DMS153 (cell line): ENCODE data around the gene GPATCH2.
"Not testable (repeated sequence)": the region's sequence is repeated elsewhere in the genome, so short reads cannot be mapped to it uniquely, and the experiment has no call there.

Experiments
- DNase-seq: peaks from one replicate; lab custom pipeline; 2025; lab: John Stamatoyannopoulos, UW

Gene GPATCH2

GRCh38 chr1:217630711-217631591 lies at the start of gene GPATCH2, which contains the start of gene SPATA17:
Gene GPATCH2 (minus strand): TSS chr1:217631090. CDS start chr1:217630971, 119 bp downstream.
Gene SPATA17 (plus strand): TSS chr1:217631344. CDS start chr1:217631379, 35 bp downstream.
- peak; percentile 84 for DNase-seq

DNA sequence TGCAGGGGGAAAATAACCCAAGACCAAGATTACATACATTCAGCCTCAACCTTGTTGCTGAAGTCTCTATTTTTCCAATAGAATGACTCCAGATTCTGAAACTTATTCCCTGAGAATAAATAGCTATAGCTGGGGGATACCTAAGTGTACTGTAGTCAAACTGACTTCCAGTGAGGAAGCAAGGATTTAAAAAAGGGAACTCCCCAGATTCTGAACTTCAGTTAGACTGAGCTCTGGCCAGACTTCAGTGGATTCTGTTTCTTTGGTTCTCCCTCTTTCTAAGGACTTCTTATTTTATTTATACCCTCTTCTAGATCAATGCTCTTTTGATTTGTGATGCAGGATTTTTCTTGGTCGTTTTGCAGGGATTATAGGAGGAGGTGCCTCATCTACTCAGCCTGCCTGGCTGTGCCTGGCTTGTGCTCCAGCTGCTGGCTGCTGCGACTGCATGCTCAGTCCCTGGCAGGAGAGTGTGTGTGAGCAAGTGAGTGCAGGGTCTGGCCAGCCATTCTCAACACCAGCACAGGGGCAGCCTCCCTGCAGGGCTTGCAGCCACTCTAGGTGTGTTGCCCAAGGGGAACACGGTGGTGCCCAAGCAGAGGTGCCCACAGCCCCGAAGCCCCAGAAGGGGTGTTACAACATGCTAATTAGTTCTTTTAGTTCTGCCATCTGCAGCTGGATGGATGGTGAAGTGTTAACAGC lies 43.3 kb upstream of the GPATCH2 start:
- no peak for DNase-seq

DNA sequence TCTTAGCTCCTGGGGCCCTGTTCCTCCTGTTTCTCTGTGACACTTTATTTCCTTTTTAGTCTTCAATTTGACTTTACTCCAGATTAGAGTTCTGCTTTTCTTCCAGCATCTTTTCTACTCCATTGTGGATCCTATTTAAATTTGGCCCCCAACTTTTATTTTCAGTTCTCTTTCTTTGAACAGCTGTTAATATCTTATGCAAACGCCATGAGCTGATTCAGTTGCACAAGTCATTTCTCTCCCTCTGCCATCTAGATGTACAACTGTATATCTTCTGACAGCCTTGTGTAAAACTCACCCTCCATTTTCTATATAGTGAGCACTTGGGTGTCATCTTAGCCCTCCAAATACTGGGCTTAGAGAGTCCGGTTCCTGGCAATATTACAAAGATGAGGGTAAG lies 42.5 kb upstream of the GPATCH2 start:
- no peak for DNase-seq

GRCh38 chr1:217668351-217668940 lies 37.6 kb upstream of the GPATCH2 start:
- DNase-seq: no peak

GRCh38 chr1:217661407-217661806 lies 30.5 kb upstream of the GPATCH2 start:
- no peak for DNase-seq

- DNase-seq: no peak
Measured at GRCh38 chr1:217660353-217661062, 29.6 kb upstream of the GPATCH2 start.

DNA sequence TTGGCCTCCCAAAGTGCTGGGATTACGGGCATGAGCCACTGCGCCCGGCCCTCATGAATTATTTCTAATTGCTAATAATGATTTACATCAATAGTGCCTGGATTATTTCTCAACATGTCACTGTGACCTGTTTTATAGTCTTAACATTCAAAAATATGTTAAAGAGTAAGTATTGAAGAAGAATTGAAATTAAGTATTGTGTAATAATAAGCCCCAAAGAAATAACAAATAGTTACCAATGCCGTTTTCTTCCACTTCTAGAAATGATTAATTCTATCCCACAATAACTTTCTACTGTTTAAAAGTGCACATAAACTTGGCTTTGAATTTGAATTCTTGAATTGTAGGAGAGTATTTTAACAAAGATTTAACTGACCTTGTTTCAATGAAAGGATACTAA lies 19.8 kb upstream of the GPATCH2 start:
- no peak for DNase-seq

DNA sequence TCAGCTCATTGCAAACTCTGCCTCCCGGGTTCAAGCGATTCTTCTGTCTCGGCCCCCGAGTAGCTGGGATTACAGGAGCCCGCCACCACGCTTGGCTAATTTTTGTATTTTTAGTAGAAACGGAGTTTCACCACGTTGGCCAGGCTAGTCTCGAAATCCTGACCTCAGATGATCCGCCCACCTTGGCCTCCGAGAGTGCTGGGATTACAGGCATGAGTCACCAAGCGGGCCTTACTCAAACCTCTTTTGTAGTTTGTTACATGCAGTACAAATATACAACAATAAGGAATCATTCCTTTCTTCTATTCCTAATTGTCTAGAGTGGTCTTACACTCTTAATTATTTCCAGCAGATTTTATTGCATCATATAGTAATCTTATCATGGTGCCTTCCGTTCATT lies 16.9 kb upstream of the GPATCH2 start:
- DNase-seq: no peak

DNA sequence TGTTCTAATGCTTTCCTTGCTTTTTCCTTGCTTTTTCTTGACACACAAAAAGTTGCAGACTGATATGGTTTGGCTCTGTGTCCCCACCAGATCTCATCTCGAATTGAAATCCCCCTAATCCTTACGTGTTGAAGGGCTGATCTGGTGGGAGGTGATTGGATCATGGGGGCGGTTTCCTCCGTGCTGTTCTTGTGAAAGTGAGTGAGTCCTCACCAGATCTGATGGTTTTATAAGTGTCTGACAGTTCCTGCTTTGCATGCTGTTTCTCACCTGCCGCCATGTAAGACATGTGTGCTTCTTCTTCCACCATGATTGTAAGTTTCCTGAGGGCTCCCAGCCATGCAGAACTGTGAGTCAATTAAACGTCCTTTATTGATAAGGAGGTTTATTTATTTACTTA lies 11.6 kb upstream of the GPATCH2 start:
- DNase-seq: no peak

DNA sequence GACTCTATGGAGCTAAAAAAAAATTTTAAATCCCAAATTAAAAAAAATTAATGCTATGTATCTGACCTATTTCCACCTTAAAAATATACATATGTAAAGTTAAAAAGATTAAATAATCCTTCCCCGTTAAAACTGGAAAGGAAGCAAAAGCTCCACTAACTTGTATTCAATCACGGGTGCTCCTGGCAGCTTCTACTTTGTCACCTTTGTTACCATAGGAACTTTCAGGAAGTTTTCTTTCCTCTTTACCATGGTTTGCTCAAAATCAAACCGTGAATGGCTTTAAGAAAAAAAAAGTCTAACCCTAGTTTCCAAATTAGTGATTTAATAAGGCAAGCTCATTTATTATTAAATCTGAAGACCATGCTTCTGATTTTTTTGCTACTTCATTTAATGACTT lies 3.5 kb downstream of the GPATCH2 start:
- DNase-seq: no peak

DNA sequence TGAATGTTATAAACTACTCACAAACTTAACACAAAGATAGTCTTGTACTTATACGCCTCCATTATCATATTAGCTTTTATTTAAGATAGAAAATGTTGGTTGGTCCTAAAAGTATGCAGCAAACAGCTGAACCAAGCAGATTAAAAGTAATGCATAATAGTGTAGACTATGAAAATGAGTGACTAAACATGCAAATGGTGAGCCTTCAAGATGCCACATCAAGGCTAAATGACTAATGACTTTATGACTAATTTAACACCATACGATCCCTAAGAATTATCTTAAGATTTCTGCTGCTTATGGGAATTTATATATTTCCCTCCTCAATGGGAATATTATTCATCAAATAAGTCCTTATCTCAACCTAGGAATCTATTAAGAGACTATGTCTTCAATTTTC lies 4.6 kb downstream of the GPATCH2 start:
- DNase-seq: no peak

GRCh38 chr1:217622042-217622441 lies 8.8 kb downstream of the GPATCH2 start:
- no peak for DNase-seq

GRCh38 chr1:217620814-217621213 lies 10.1 kb downstream of the GPATCH2 start:
- no peak for DNase-seq

- DNase-seq: no peak
Measured at GRCh38 chr1:217617126-217617525, 13.8 kb downstream of the GPATCH2 start.

- DNase-seq: no peak
Measured at GRCh38 chr1:217614200-217614712, 16.6 kb downstream of the GPATCH2 start.

DNA sequence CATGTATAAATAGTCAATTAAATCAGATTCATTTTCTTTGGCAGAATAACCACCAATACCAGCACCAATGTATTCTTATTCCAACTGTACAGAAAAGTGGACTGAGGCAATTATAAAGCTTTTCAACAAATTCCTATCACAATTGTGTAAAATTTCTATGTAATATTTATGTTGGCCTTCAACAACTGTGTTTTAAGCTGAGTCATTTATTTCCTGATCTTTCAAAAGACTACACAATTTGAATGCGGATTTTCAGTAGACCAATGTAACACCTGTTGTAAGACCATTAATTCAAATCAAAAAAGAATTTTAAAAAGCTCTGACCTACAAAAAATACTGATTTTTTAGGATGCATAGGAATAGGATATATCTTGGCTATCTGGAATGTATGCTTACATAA lies 25.5 kb downstream of the GPATCH2 start:
- DNase-seq: no peak

- DNase-seq: no peak
Measured at GRCh38 chr1:217602380-217602779, 28.5 kb downstream of the GPATCH2 start.

GRCh38 chr1:217599154-217599553 lies 31.7 kb downstream of the GPATCH2 start:
- no peak for DNase-seq

DNA sequence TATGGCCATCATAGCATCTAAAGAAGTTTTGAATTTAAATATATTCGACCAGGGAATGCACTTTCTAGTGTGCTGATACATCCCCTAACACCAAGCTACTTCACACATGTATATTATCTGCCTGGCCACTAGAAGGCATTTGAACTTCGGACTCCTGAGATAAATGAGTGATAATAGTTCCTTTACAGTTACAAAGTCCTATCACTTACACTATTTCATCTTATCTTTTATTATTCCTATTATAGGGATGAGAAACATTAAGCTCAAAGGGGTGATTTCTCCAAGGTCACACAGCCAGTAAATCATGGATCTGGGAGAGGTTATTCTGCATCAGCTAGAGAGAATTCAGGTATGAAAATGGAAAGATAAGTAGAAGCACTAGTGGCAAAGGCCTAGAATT lies 40.3 kb downstream of the GPATCH2 start:
- no peak for DNase-seq

DNA sequence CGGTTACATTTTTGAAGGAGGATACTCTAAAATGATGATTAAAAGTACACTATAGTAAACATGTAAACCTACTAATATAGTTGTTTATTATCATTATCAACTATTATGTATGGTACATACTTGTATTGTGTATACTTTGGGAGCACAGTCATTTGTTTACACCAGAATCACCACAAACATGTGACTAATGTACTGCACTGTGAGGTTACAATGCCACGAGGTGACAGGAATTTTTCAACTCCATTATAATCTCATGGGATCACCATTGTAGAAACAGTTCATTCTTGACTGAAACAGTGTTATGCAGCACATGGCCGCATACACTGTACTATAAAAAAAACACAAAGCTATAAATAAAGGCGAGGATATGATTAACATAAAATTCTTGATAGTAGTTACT lies 44.3 kb downstream of the GPATCH2 start:
- DNase-seq: no peak

- DNase-seq: no peak
Measured at GRCh38 chr1:217585577-217585976, 45.3 kb downstream of the GPATCH2 start.

GRCh38 chr1:217584286-217584811 lies 46.5 kb downstream of the GPATCH2 start:
- DNase-seq: not testable (repeated sequence)
